GM23338 (cell line): Measurements from ENCODE around the gene ULK4. TPM values are rescaled to one million over a fixed set of nuclear protein-coding genes. Genes with fewer than 3 reads are reported as not detected.
"Not testable (repeated sequence)": the region's sequence is repeated elsewhere in the genome, so short reads cannot be mapped to it uniquely, and the experiment has no call there.

Experiments
- ATAC-seq: fragments of 200-7000 bp; cut with Tn5 transposase; 3 replicates; pipeline ENCODE4 v1.9.1; 2020
- DNase-seq: peaks from one replicate; pipeline ENCODE4 v3.0.0-alpha.2; 2015; ENCODE audit warnings: low spot score
- H2AFZ ChIP-seq: fragments of 200-600 bp; sonication (generic); 2 replicates; pipeline ENCODE4 v1.8.0; 2016; ENCODE audit warnings: antibody characterized with exemption, mild to moderate bottlenecking, moderate library complexity
- H3F3A ChIP-seq: fragments of 200-600 bp; sonication (generic); replicated peaks from 2 replicates; pipeline ENCODE4 v1.8.0; 2017; ENCODE audit warnings: antibody characterized with exemption, mixed run types, low read depth
- H3K27ac ChIP-seq: fragments of 200-600 bp; sonication (generic); 2 replicates; pipeline ENCODE4 v1.6.1; 2016; ENCODE audit warnings: low read depth
- H3K27me3 ChIP-seq: fragments of 200-600 bp; sonication (generic); 2 replicates; pipeline ENCODE4 v1.8.0; 2016; ENCODE audit warnings: mild to moderate bottlenecking, mixed run types, moderate library complexity; ENCODE audit not compliant: insufficient read depth
- H3K36me3 ChIP-seq: fragments of 200-600 bp; sonication (generic); 2 replicates; pipeline ENCODE4 v1.8.0; 2016; ENCODE audit warnings: mild to moderate bottlenecking; ENCODE audit not compliant: insufficient read depth
- H3K4me1 ChIP-seq: fragments of 200-600 bp; sonication (generic); 2 replicates; pipeline ENCODE4 v1.8.0; 2016; ENCODE audit warnings: mild to moderate bottlenecking, moderate library complexity; ENCODE audit not compliant: insufficient read depth
- H3K4me2 ChIP-seq: fragments of 200-600 bp; sonication (generic); 2 replicates; pipeline ENCODE4 v1.7.1; 2017; ENCODE audit warnings: mixed run types
- H3K4me3 ChIP-seq: fragments of 200-600 bp; sonication (generic); 2 replicates; pipeline ENCODE4 v1.6.1; 2016; ENCODE audit warnings: mixed run types
- H3K79me2 ChIP-seq: fragments of 200-600 bp; sonication (generic); replicated peaks from 2 replicates; pipeline ENCODE4 v1.8.0; 2017; ENCODE audit warnings: mild to moderate bottlenecking; ENCODE audit not compliant: insufficient read depth
- H3K9me2 ChIP-seq: fragments of 200-600 bp; sonication (generic); 2 replicates; pipeline ENCODE4 v1.8.0; 2017; ENCODE audit not compliant: insufficient read depth
- H4K20me1 ChIP-seq: fragments of 200-600 bp; sonication (generic); replicated peaks from 2 replicates; pipeline ENCODE4 v1.8.0; 2017; ENCODE audit warnings: mild to moderate bottlenecking; ENCODE audit not compliant: insufficient read depth
- H3K27ac Mint-ChIP-seq: 2 replicates; pipeline ENCODE4 v1.8.0; 2020; ENCODE audit warnings: inconsistent platforms, mild to moderate bottlenecking, moderate library complexity, mixed read lengths
- H3K27me3 Mint-ChIP-seq: 3 replicates; pipeline ENCODE4 v1.8.0; 2022; ENCODE audit warnings: low read depth, mild to moderate bottlenecking, moderate library complexity, mixed read lengths, inconsistent platforms; ENCODE audit not compliant: insufficient read depth, poor library complexity
- H3K36me3 Mint-ChIP-seq: 3 replicates; pipeline ENCODE4 v1.8.0; 2021; ENCODE audit warnings: low read depth, mild to moderate bottlenecking, inconsistent platforms, moderate library complexity, mixed read lengths
- H3K4me1 Mint-ChIP-seq: 3 replicates; pipeline ENCODE4 v1.8.0; 2020; ENCODE audit warnings: mild to moderate bottlenecking, inconsistent platforms, mixed read lengths
- H3K4me3 Mint-ChIP-seq: 3 replicates; pipeline ENCODE4 v1.8.0; 2021; ENCODE audit warnings: moderate library complexity, mild to moderate bottlenecking, inconsistent platforms, mixed read lengths
- H3K9me3 Mint-ChIP-seq: 3 replicates; pipeline ENCODE4 v1.8.0; 2020; ENCODE audit warnings: moderate library complexity, mild to moderate bottlenecking, inconsistent platforms, mixed read lengths
- CREB1 ChIP-seq: fragments of 250-450 bp; sonication (Bioruptor Pico); IDR thresholded peaks from 2 replicates; pipeline ENCODE4 v1.5.0; 2020; ENCODE audit warnings: low read depth, mild to moderate bottlenecking, moderate library complexity
- CTCF ChIP-seq, 2 experiments: fragments of 200-600 bp in 1 of 2; sonication (generic) in 1 of 2; conservative IDR thresholded peaks; 2 replicates each; pipeline versions ENCODE4 v1.5.1 to v1.6.1; 2016 to 2017; ENCODE audit warnings: antibody characterized with exemption in 2 of 2, low read depth in 2 of 2, mild to moderate bottlenecking in 2 of 2, moderate library complexity in 1 of 2
- EZH2 ChIP-seq: fragments of 200-600 bp; sonication (generic); IDR thresholded peaks from one replicate; pipeline ENCODE4 v1.8.0; 2017; ENCODE audit warnings: antibody characterized with exemption, mild to moderate bottlenecking, low read depth; ENCODE audit not compliant: unreplicated experiment
- EZH2phosphoT487 ChIP-seq: fragments of 200-600 bp; sonication (generic); IDR thresholded peaks from one replicate; pipeline ENCODE4 v1.8.1; 2018; ENCODE audit warnings: antibody characterized with exemption; ENCODE audit not compliant: unreplicated experiment
- JUNB ChIP-seq: IDR thresholded peaks from one replicate; pipeline ENCODE4 v1.6.1; 2016; ENCODE audit warnings: antibody characterized with exemption; ENCODE audit not compliant: unreplicated experiment
- NANOG ChIP-seq: IDR thresholded peaks from 2 replicates; pipeline ENCODE4 v1.6.1; 2016; ENCODE audit warnings: antibody characterized with exemption, borderline replicate concordance
- POLR2AphosphoS5 ChIP-seq: IDR thresholded peaks from 2 replicates; pipeline ENCODE4 v1.6.1; 2016; ENCODE audit warnings: antibody characterized with exemption, low read depth
- STAT1 ChIP-seq: IDR thresholded peaks from one replicate; pipeline ENCODE4 v1.6.1; 2016; ENCODE audit warnings: antibody characterized with exemption; ENCODE audit not compliant: unreplicated experiment
- ZNF331 ChIP-seq: fragments of 250-450 bp; sonication (Bioruptor Pico); IDR thresholded peaks from 2 replicates; pipeline ENCODE4 v1.5.0; 2020; ENCODE audit warnings: low read depth, mild to moderate bottlenecking, moderate library complexity
- polyA plus RNA-seq: library from polyadenylated mRNA; unstranded; fragments of >200 nt; fragmentation: Nextera tagmentation; extraction: Ambion mirVana; gene quantifications from 2 replicates; pipeline ENCODE4 v1.2.1, GENCODE V29; 2016
- total RNA-seq: library from RNA; depleted of rRNA; stranded (reverse); fragments of >200 nt; shearing (Covaris generic); gene quantifications from 2 replicates; pipeline ENCODE4 v1.2.3, GENCODE V29; 2014
- TF ChIP-seq, protein P1 (sequence below): IDR thresholded peaks from 2 replicates; pipeline ENCODE4 v1.6.1; 2016; ENCODE audit warnings: antibody characterized with exemption

ULK4 gene
- total and polyA plus RNA-seq, 2 experiments from 2014 or later = 20.8 to 41.4 TPM

GRCh38 chr3:41448396-41448795, 513.5 kb downstream of the ULK4 start:
- no peak overlapping the region for H3K27ac Mint-ChIP-seq
- no peaks in the 10 kb centered on the region for H4K20me1 ChIP-seq
- H3K4me1 ChIP-seq = no peaks in the 10 kb centered on the region
- H3K36me3 Mint-ChIP-seq = peaks cover 8% of the 10 kb centered on the region; the same call in 2 of the 3 replicates
- no peak overlapping the region for H3K27ac ChIP-seq
- no peaks in the 10 kb centered on the region for H3K27me3 ChIP-seq
- peaks cover 7% of the 10 kb centered on the region for H3K9me3 Mint-ChIP-seq
- peaks cover 4% of the 10 kb centered on the region; the same call in 1 of the 2 replicates for H3K9me2 ChIP-seq
- no peak overlapping the region for H3K4me2 ChIP-seq
- no peaks in the 10 kb centered on the region for H3K79me2 ChIP-seq
- H3K36me3 ChIP-seq = no peaks in the 10 kb centered on the region
- no peak overlapping the region for H3K4me3 Mint-ChIP-seq
- ATAC-seq (peak; percentile 33; the same call in 1 of the 3 replicates), DNase-seq (peak; percentile 27)
- peaks cover 3% of the 10 kb centered on the region for H3K27me3 Mint-ChIP-seq
- peak; percentile 36 to 55; a peak in 3 of 4 replicates for TF ChIP-seq CTCF (conservative IDR thresholded peaks at IDR 0.05; ENCODE audit: low read depth in 2 of 2)
- TF ChIP-seq, protein P1, sequence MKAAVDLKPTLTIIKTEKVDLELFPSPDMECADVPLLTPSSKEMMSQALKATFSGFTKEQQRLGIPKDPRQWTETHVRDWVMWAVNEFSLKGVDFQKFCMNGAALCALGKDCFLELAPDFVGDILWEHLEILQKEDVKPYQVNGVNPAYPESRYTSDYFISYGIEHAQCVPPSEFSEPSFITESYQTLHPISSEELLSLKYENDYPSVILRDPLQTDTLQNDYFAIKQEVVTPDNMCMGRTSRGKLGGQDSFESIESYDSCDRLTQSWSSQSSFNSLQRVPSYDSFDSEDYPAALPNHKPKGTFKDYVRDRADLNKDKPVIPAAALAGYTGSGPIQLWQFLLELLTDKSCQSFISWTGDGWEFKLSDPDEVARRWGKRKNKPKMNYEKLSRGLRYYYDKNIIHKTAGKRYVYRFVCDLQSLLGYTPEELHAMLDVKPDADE = no peak
- H3K4me3 ChIP-seq = no peak overlapping the region
- H2AFZ ChIP-seq = no peak overlapping the region
- no peaks in the 10 kb centered on the region for H3F3A ChIP-seq
- peaks cover 4% of the 10 kb centered on the region; the same call in 1 of the 3 replicates for H3K4me1 Mint-ChIP-seq

DNA sequence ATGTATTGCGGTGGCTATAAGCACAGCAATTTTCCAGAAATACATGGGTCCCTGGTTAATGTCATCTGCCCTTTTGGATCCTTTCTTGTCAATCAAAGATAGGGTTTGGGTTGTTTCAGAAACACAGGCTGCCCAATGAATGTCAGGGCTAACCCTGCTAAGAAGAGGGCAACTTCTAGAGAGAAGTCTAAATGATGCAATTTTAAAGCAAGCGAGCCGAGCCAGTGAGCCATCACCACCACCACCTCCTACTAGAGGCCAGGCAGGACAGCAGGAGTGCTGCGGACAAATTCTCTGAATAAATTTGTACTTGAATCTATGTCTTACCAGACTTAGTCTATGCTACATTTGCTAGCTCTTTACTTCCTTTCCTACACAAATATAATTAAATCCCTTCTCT, 514.2 kb downstream of the ULK4 start:
- Histone ChIP-seq H3F3A (no peaks in the 10 kb centered on the region), H3K27me3 (no peaks in the 10 kb centered on the region), H3K9me2 (peaks cover 4% of the 10 kb centered on the region; the same call in 1 of the 2 replicates), H2AFZ (no peak overlapping the region), H4K20me1 (no peaks in the 10 kb centered on the region), H3K36me3 (no peaks in the 10 kb centered on the region), H3K79me2 (no peaks in the 10 kb centered on the region), H3K4me3 (no peak overlapping the region), H3K4me2 (no peak overlapping the region), H3K27ac (no peak overlapping the region), H3K4me1 (no peaks in the 10 kb centered on the region)
- H3K9me3 Mint-ChIP-seq = peaks cover 3% of the 10 kb centered on the region
- H3K4me1 Mint-ChIP-seq = peaks cover 4% of the 10 kb centered on the region; the same call in 1 of the 3 replicates
- TF ChIP-seq ZNF331 = no peak
- TF ChIP-seq STAT1 = no peak
- no peak for TF ChIP-seq CTCF (conservative IDR thresholded peaks at IDR 0.05; ENCODE audit: low read depth in 2 of 2)
- TF ChIP-seq CREB1 = no peak
- TF ChIP-seq JUNB = no peak
- TF ChIP-seq EZH2 = no peak
- TF ChIP-seq POLR2AphosphoS5 = no peak
- TF ChIP-seq, protein P1 = no peak
- no peak for TF ChIP-seq NANOG
- no peak for TF ChIP-seq EZH2phosphoT487
- peaks cover 3% of the 10 kb centered on the region for H3K27me3 Mint-ChIP-seq
- ATAC-seq (no peak), DNase-seq (no peak)
- no peak overlapping the region for H3K4me3 Mint-ChIP-seq
- H3K36me3 Mint-ChIP-seq = peaks cover 5% of the 10 kb centered on the region; the same call in 2 of the 3 replicates
- H3K27ac Mint-ChIP-seq = no peak overlapping the region

DNA sequence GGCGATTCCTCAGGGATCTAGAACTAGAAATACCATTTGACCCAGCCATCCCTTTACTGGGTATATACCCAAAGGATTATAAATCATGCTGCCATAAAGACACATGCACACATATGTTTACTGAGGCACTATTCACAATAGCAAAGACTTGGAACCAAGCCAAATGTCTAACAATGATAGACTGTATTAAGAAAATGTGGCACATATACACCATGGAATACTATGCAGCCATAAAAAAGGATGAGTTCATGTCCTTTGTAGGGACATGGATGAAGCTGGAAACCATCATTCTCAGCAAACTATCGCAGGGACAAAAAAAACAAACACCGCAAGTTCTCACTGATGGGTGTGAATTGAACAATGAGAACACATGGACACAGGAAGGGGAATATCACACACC, 515.6 kb downstream of the ULK4 start:
- not testable (repeated sequence) for H3K79me2 ChIP-seq, H3K36me3 Mint-ChIP-seq, H3K9me2 ChIP-seq, H3K4me3 ChIP-seq, H3K27me3 ChIP-seq, H3K4me2 ChIP-seq, H3K27ac Mint-ChIP-seq, H3K4me1 ChIP-seq, H3K36me3 ChIP-seq, H3K4me3 Mint-ChIP-seq, H3K4me1 Mint-ChIP-seq, DNase-seq, H3F3A ChIP-seq, H4K20me1 ChIP-seq, ATAC-seq, H3K9me3 Mint-ChIP-seq, H2AFZ ChIP-seq, H3K27me3 Mint-ChIP-seq, H3K27ac ChIP-seq
